Left renal cortex interstitium (tissue), 4 donors: ENCODE results near the gene C12orf43. TPM values are rescaled to one million over a fixed set of nuclear protein-coding genes. Genes with fewer than 3 reads are reported as not detected.
A peak's percentile ranks its signal among the peaks of the same experiment; 100 is the strongest.
"Not testable (repeated sequence)": the region's sequence is repeated elsewhere in the genome, so short reads cannot be mapped to it uniquely, and the experiment has no call there.

ENCODE experiments used
- DNase-seq, 4 donors: peaks; one replicate each; pipeline ENCODE4 v3.0.0-alpha.2; 2013; ENCODE audit warnings: low read depth in 4 of 4, low spot score in 2 of 4, missing footprints in 1 of 4
- polyA plus RNA-seq, 4 donors: library from polyadenylated mRNA; unstranded; fragments of 120-200 nt; gene quantifications; one replicate each; pipeline ENCODE4 v1.2.1, GENCODE V29; 2013; ENCODE audit not compliant: insufficient read length in 4 of 4

C12orf43 gene, protein sequence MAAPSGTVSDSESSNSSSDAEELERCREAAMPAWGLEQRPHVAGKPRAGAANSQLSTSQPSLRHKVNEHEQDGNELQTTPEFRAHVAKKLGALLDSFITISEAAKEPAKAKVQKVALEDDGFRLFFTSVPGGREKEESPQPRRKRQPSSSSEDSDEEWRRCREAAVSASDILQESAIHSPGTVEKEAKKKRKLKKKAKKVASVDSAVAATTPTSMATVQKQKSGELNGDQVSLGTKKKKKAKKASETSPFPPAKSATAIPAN
- polyA plus RNA-seq, result 10 to 100 TPM; 15.7 to 21.8 (median 19.5) TPM

DNA sequence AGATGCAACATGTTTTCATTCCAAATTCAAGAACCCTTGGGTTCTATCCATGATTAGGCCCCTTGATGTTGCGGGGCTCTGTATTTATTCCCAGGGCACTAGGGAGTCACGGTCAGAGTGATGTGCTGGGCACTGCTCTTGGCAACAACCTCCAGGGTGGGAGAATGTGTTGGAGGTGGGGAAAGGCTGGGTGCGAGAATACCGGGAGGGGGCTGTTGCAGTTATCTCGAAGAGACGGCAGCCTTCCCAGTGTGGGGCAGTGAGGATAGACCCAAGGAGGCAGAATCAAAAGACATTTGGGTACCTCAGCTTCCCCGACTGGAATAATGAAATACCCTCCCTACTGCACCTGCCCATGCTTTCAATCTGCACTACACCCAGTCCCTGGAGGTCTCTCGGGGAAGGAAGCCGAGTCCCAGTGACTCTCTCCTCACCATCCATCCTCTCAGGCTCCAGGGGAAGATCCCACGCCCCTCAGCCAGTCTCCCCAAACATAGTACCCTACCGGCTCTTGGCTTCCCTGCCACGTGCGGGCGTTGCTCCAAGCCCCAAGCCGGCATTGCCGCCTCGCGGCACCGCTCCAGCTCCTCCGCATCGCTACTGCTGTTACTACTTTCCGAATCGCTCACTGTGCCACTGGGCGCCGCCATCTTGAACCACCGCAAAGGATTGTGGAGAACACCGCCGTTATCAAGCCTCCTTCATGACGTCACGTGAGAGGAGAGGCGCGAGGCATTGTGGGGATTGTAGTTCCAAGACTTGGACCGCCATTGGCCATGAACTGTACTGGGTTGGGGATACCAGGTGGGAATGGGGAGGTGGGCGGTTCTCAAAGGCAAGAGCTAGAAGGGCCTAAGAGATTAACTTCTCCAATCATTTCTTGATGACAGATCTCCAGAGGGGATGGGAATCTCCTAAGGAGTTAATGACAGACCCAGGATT, at the start of gene C12orf43:
Gene C12orf43 (minus strand): TSS at position 663 of the 942 bp plus-strand sequence. CDS start 13 bp downstream, at position 650.
- DNase-seq, result peak; percentile 73 to 95 (median 78)

DNA sequence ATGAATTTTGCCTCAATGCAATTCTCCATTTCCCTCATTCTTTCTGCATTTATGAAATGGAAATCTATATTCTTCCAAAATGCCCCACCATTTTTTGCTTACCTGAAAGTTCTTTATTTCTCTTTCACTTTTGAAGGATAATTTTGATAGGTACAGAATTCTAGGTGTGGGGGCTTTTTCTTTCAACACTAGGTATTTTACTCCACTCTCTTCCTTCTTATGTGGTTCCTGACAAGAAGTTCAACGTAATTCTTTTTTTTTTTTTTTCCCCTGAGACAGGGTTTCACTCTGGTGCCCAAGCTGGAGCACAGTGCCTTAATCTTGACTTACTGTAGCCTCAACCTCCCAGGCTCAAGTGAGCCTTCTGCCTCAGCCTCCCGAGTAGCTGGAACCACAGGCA, 49.1 kb upstream of the C12orf43 start:
- no peak for DNase-seq

DNA sequence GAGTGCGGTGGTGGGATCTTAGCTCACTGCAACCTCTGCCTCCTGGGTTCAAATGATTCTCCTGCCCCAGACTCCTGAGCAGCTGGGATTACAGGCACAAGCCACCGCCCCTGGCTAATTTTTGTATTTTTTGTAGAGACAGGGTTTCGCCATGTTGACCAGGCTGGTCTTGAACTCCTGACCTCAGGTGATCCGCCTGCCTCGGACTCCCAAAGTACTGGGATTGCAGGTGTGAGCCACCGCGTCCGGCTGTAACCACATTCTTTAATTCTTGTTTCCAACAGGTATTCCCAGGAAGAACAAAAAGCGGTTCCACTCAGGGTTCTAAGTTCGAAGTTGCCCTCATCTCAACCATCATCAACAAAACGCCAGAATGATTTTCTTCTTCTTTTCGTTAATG, 48.3 kb upstream of the C12orf43 start:
- DNase-seq, result not testable (repeated sequence)

DNA sequence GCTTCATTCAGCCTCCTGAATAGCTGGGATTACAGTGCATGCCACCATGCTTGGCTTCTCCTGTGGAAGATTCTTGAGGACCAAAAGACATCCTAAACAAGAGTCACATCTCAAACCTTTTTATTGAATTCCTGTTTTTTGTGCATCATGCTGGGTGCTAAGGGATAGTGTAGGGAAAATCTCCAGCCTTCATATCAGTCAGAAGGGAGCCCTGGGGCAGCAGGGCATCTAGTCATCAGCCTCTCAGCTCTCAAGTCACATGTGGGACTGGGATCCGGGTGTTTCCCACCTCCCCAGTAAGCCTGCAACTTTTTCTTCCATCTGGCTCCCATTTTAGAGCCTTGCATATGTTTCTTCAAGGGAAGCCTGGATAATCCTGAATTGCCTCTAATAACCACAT, 47.8 kb upstream of the C12orf43 start:
- no peak for DNase-seq

DNA sequence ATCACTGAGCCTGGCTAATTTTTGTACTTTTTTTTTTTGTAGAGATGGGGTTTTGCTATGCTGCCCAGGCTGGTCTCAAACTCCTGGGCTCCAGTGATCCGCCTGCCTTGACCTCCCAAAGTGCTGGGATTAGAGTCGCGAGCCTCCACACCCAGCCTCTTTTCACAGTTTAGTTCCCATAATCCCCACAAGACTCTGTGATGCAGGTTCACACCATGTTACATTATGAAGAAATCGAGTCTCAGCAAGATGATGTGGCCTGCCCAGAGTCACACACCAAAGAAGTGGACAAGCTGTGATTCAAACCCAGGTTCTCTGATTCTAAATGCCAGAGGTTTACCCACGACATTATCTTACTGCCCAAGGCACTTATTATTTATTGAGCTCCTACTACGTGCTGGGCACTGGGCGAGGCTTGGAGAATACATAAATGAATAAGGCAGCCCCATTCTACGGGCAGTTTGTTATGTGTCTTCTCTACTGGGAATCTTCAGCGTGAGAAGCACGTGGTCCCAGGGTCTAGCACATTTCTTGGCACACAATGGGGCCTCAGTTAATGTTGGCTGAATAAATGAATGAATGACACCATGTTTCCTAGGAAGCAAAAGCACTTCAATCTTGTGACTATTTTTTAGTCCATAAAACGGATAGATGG, 46.2 kb upstream of the C12orf43 start:
- no peak for DNase-seq

DNA sequence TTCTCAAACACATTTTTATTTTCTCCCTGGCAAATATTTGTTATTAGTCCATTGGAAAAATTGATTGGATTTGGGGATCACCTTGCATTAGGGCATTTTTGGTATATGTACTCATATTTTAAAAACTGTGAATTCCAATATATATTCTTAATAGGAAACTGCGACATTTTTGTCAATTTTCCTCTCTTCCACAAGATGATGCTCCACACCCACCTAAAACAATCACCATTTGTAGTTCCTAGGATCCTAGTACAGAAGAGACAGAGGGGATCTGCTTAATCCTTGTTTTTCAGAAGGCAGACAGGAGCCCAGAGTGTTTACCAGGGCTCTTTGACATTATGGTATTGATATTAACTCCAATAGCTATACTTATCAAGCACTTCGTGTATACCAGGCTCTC, 45.5 kb upstream of the C12orf43 start:
- no peak for DNase-seq

DNA sequence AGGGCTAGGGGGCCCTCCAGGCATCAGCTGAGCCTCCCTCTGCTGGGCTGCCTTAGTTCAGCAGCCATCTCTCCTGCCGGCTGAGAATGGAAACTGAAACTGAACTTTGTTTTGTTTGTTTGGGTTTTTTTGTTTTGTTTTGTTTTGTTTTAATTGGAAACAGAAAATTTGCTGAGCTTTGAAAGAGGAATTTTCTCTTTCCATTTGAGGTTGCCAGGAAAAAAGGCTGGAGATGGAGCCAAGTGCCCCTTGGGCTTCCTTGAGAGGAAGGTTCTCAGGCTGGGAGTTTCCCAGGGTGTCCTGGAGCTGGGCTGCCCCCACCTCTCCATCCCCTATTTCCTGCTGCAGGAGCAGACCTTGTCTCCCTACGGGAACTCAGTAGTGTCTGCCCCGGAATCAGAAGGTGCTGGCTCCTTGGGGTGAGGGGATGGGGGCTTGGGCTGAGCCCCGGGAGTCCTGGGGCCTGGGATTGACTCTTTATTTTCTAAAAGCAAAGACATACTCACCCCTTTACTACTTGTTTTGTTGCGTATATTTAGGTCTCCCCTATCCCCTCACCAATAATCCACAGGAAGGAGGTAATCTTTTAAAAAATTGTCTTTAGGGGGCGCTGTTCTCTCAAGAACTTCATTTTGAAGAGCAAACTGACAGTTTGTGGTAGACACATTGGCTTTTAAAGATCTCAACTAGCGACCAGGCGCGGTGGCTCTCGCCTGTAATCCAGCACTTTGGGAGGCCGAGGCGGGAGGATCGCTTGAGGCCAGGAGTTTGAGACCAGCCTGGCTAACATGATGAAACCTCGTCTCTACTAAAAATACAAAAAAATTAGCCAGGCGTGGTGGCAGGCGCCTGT, 44.1 kb upstream of the C12orf43 start:
- DNase-seq, result peak in 1 of 4 donors; percentile 7

DNA sequence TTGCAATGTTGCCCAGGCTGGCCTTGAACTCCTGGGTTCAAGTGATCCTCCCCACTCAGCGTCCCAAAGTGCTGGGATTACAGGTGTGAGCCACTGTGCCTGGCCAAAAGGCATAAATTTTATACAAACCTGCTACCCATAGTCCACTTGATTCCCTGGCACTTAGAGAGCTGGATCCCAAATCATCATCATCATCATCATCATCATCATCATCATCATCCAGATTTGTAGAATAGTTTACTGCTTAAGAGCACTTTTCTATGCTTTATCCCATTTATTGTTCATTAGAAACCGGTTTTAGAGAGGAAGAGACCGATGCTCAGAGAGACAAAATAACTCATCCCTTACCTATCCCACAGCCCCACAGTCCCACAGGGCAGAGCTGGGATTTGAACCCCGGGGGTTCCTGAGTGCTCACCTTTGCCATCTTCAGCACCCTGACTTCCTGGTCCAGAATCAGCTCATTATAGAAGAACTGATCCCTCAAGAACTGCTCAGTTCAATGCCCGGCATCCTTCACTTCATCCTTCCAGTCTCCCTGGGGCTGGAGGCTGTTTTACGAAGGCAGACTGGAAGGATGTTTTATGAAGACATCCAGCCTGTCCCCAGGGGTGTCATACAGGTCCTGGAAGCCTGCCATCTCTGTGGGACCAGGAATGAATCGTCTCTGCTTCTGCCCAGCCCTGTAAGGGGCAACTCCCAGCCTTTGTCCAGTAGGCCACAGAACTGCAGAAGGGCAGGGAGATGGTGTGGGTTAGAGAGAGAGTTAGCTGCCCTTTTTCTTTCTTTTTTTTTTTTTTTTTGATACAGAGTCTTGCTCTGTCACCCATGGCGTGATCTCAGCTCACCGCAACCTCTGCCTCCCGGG, 43.0 kb upstream of the C12orf43 start:
- no peak for DNase-seq

DNA sequence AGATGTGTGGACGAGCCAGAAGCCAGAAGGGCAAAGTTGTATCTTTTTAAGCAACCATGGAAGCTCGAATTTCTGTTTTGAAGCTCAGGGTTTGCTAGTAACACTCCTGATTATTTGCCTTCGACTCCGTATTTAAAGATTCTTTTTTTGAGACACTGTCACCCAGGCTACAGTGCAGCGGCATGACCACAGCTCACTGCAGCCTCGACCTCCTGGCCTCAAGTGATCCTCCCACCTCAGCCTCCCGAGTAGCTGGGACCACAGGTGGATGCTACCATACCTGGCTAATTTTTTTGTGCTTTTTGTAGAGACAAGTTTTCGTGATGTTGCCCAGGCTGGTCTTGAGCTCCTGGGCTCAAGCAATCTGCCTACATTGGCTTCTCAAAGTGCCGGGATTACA, 41.5 kb upstream of the C12orf43 start:
- DNase-seq, result no peak

DNA sequence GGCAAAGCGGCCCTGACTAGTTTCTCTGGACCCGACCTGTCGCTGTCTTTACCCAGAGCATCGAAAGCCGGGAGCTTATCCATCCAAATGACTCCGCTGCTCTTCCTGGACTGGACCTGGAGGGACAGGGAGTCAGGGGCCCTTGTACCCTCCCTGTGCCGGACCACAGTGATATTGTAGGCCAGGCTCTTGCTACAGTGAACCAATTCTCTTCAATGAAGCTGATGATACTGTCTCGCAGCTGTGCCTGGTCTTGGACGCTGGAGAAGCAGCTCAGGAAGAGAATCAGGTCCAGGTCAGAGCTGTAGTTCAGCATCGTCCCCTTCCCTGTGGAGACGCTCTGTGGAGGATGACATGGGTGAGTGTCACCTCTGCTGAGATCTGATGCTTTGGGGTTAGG, 37.4 kb upstream of the C12orf43 start:
- DNase-seq, result no peak

DNA sequence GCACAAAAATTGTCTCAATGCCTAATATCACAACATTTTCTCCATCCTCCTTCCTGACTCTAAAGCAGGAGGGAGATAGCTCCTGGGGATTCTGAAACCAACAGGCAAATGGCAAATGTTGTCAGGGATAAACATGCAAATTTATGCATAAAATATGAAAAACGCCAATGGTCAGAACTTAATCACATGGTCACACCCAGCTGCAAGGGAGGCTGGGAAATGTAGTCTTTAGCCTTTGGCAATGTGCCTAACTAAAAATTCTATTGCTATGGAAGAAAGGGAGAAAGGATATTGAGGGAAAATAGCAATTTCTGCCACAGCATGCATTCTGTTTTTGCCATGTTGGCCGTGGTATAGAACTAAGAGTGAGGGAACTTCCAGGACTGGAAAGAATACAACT, 34.4 kb upstream of the C12orf43 start:
- DNase-seq, result no peak

DNA sequence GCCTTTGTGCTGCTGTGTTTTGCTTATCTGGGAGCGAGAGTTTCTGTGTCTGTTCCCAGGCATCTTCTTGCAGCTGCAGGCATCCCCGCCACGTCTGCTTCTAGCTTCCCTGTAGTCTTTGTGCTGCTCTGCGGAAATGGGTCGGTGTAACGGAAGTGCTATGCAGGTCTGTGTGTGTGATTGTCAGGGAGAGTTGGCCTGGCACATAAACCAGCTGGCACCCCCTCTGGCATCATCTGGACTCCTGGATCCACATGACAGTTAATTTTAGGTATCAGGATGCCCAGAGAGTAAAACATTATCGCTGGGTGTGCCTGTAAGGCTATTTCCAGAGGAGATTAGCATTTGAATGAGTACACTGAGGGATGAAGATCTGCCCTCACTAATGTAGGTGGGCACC, 32.2 kb upstream of the C12orf43 start:
- DNase-seq, result no peak

DNA sequence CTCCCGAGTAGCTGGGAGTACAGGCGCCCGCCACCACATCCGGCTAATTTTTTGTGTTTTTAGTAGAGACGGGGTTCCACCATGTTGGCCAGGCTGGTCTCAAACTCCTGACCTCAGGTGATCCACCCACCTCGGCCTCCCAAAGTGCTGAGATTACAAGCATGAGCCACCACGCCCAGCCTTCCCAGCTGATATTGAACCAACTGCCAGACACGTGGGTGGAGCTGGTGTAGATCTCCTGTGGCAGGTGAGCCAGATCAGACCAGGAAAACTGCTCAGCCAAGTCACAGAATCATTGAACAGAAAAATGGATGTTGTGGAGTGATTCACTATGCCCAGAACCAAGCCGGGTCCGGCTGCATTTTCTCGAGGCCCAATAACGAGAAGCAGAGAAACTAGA, 31.1 kb upstream of the C12orf43 start:
- not testable (repeated sequence) for DNase-seq

DNA sequence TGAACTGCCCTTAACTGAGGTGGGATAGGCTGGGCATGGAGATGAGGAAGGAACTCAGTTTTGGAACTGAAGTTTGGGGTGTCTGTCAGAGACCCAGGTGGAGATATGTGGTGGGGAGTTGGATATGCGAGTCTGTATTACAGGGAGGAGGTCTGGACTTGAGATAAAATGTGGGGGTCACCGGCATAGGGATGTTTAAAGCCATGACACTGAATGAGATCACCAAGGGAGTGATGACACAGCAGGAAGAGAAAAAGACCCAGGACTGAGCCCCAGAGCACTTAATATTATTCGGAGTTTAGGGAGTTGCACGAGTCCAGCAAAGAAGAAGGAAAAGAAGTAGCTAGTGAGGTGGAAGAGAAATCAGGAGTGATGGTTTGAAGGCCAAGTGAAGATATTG, 26.8 kb upstream of the C12orf43 start:
- DNase-seq, result no peak

DNA sequence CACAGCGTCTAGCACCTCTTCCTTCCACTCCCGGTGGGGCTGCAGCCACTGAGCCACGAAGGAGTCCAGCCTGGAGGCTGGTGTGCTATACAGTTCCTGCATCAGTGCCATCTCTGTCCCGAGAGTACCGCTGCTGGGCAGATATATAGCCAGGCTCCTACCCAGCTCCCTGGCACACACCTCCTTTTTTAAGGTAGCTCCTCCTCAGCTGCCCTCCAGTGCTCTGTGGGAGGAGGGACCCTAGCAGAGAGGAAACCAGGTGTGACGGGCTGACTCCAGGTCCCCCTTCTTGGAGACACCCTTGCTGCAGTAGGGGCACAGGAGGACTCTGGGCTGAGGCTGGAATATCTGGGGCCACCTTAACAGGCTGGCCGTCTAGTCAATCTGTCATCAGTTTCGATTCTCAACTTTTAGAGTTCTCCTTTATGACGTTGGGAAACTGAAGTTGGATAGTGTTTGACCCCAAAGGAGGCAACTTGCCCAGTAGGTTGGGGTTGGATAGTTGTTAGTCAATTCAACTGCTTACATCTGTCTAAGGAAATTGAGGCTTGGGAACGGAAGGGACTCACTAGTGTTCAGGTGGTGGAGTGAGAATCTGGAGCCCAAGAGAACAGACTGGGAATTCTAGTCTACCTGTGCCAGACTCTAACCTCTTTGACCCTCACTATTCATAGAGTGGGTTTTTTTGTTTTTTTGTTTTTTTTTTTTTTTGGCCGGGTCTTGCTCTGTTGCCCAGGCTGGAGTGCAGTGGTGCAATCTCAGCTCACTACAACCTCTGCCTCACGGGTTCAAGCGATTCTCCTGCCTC, 22.8 kb upstream of the C12orf43 start, which contains the start of gene OASL:
Gene OASL (minus strand): TSS at position 386 of the 808 bp plus-strand sequence. CDS start 275 bp downstream, at position 111.
- DNase-seq, result no peak

DNA sequence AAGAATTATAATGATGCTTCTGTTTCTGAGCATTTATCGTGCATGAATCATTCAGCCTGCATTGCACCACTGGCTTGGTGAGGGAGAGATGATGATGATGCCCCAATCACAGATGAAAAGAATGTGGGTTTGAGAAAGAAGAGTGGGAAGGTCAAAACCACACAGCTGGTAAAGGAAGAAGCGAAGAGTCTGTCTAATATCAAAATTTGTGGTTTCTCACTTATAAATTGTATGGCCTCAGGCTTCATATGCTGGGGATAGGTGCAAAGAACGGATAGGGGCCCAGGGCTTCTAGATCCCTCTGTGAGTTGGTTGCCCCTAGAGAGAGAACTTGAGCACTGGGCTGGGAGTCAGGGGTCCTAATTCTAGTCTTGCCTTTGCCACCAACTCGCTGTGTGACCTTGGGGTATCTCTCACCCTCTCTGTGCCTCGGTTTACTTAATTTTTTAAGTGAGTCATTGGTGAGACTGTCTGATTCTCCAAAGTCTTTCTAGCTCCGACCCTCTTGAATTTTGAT, 20.6 kb upstream of the C12orf43 start:
- DNase-seq, result no peak

DNA sequence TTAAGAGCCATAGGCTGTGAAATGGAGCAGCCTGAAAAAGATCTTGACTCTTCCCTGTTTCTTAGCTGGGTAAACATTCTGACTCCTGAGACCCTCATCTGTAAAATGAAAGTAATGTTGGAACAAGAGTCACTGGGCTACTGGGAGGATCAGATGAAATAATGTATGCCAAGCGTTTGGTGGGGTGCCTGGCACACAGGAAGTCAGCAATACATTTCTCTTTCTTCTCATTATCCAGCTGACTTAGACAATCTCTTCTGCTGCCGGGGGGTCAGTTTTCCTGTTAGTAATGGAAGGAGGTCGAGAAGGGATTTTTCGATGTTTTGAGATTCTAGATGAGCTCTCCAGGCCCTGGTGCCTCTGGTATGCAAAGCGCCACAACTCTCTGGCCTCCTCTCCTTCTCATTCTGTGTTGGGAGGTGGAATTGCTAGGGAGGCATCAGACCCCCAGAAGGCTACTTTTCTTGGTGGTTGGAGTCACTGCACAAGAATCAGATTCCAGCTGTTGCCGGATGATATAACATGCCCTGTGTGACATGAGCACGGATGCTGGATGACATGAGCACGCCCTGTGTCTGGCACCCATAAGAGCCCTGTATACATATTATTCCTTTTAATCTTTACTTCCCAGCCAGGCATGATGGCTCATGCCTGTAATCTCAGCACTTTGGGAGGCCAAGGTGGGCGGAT, 18.5 kb upstream of the C12orf43 start:
- no peak for DNase-seq
